ENCODE data around the gene CEP192. TPM values are rescaled to one million over a fixed set of nuclear protein-coding genes. Genes with fewer than 3 reads are reported as not detected.

Gene CEP192
- total and polyA plus RNA-seq, 2 of the 13 experiments (the other 11 are each of a cell fraction or from before 2014, with no cell fraction given), result 15.3 to 24.7 TPM

- no peak for TF ChIP-seq KIAA2018 (CRISPR knock-in tag; IDR thresholded peaks at IDR 0.05; ENCODE audit: borderline replicate concordance)
- peak; percentile 28; the same call in 1 of the 2 replicates for TF ChIP-seq ZNF331 (CRISPR knock-in tag; IDR thresholded peaks at IDR 0.05)
- TF ChIP-seq MEF2D (CRISPR knock-in tag; IDR thresholded peaks at IDR 0.05), result peak; percentile 80; the same call in 1 of the 2 replicates
- TF ChIP-seq WIZ (CRISPR knock-in tag; IDR thresholded peaks at IDR 0.05), result peak; percentile 57; the same call in 1 of the 2 replicates
- TF ChIP-seq YEATS4 (CRISPR knock-in tag; IDR thresholded peaks at IDR 0.05; ENCODE audit: borderline replicate concordance), result peak; percentile 71
- TF ChIP-seq ZNF253 (CRISPR knock-in tag; IDR thresholded peaks at IDR 0.05; ENCODE audit: borderline replicate concordance), result 0 out of 2 replicates have a peak, but pooled peaks have one; percentile 53
- TF ChIP-seq ZNF468 (CRISPR knock-in tag; IDR thresholded peaks at IDR 0.05), result no peak; the same call in 1 of the 2 replicates
- TF ChIP-seq JUN (CRISPR knock-in tag; IDR thresholded peaks at IDR 0.05), result no peak
- peak; percentile 80 for TF ChIP-seq PHF21A (CRISPR knock-in tag; IDR thresholded peaks at IDR 0.05)
- TF ChIP-seq PTBP1 (IDR thresholded peaks at IDR 0.05; ENCODE audit: low read depth, low read length, poor library complexity, severe bottlenecking), result no peak
- TF ChIP-seq SMAD3 (CRISPR knock-in tag; IDR thresholded peaks at IDR 0.05), result 0 out of 2 replicates have a peak, but pooled peaks have one; percentile 37
- TF ChIP-seq ZSCAN29 (CRISPR knock-in tag; conservative IDR thresholded peaks at IDR 0.05), result peak; percentile 82; the same call in 1 of the 2 replicates
- no peak for TF ChIP-seq TBL1XR1 (IDR thresholded peaks at IDR 0.05; ENCODE audit: borderline replicate concordance, low read length, partially characterized antibody)
- no peak for TF ChIP-seq CBFB (CRISPR knock-in tag; IDR thresholded peaks at IDR 0.05)
- peak; percentile 81 for TF ChIP-seq ZFX (CRISPR knock-in tag; IDR thresholded peaks at IDR 0.05; ENCODE audit: low read depth)
- TF ChIP-seq ZNF333 (CRISPR knock-in tag; IDR thresholded peaks at IDR 0.05; ENCODE audit: borderline replicate concordance), result peak; percentile 43; the same call in 1 of the 2 replicates
- no peak for TF ChIP-seq HOXA7 (CRISPR knock-in tag; IDR thresholded peaks at IDR 0.05)
- no peak for TF ChIP-seq CENPBD1 (CRISPR knock-in tag; IDR thresholded peaks at IDR 0.05; ENCODE audit: borderline replicate concordance, low read depth)
- peak; percentile 62 for TF ChIP-seq SMC3 (IDR thresholded peaks at IDR 0.05; ENCODE audit: low read length)
- TF ChIP-seq ZNF780A (CRISPR knock-in tag; IDR thresholded peaks at IDR 0.05), result no peak
- no peak; the same call in 1 of the 2 replicates for TF ChIP-seq ZNF629 (CRISPR knock-in tag; conservative IDR thresholded peaks at IDR 0.05)
- TF ChIP-seq SP1 (IDR thresholded peaks at IDR 0.05), result no peak
- TF ChIP-seq SP1 (CRISPR knock-in tag; IDR thresholded peaks at IDR 0.05), result 0 out of 2 replicates have a peak, but pooled peaks have one; percentile 15
- TF ChIP-seq ZNF296 (CRISPR knock-in tag; conservative IDR thresholded peaks at IDR 0.05), result no peak
These were observed 148.8 kb downstream of the CEP192 start (continued) for GRCh38 chr18:13139885-13140450.

Measured in HepG2 (cell line).